OCI-LY7 (cell line): ENCODE measurements around the gene SAP130. TPM values are rescaled to one million over a fixed set of nuclear protein-coding genes. Genes with fewer than 3 reads are reported as not detected.

Experiments
- BruUV-seq: library from RNA; stranded (reverse); fragments of 400-500 nt; replicated peaks from 2 replicates; lab custom pipeline; 2021; lab: Mats Ljungman, UMichigan
- CTCF ChIA-PET: fragments of 300-600 bp; sonication (Branson Sonifier 250); formaldehyde crosslinking; loops from one replicate; lab custom pipeline; 2022; ENCODE audit warnings: antibody characterized with exemption; ENCODE audit not compliant: unreplicated experiment; lab: Charles Lee
- POLR2A ChIA-PET: fragments of 300-600 bp; sonication (Branson Sonifier 250); formaldehyde crosslinking; loops from one replicate; lab custom pipeline; 2022; ENCODE audit warnings: antibody characterized with exemption; lab: Charles Lee
- DNase-seq: peaks from one replicate; pipeline ENCODE4 v3.0.0-alpha.2; 2015; ENCODE audit warnings: low spot score
- H2AFZ ChIP-seq: fragments of 200-600 bp; sonication (generic), shearing (Covaris generic); 2 replicates; pipeline ENCODE4 v1.6.1; 2014; ENCODE audit warnings: mild to moderate bottlenecking, antibody characterized with exemption, low read length, moderate library complexity
- H3K27ac ChIP-seq: fragments of 200-600 bp; sonication (generic); 2 replicates; pipeline ENCODE4 v1.5.1; 2014; ENCODE audit warnings: mixed run types, low read depth, mild to moderate bottlenecking, moderate library complexity, low read length, inconsistent platforms; ENCODE audit not compliant: poor library complexity, severe bottlenecking
- H3K36me3 ChIP-seq: fragments of 200-600 bp; sonication (generic); 2 replicates; pipeline ENCODE4 v1.6.1; 2014; ENCODE audit warnings: mild to moderate bottlenecking, antibody characterized with exemption, low read length, moderate library complexity, mixed read lengths; ENCODE audit not compliant: insufficient read depth
- H3K4me1 ChIP-seq: fragments of 200-600 bp; sonication (generic); 2 replicates; pipeline ENCODE4 v1.5.1; 2014; ENCODE audit warnings: mild to moderate bottlenecking, low read length; ENCODE audit not compliant: insufficient read depth, poor library complexity, severe bottlenecking
- H3K4me2 ChIP-seq: fragments of 200-600 bp; sonication (generic); 2 replicates; pipeline ENCODE4 v1.6.1; 2014; ENCODE audit warnings: mild to moderate bottlenecking, low read length
- H3K4me3 ChIP-seq: fragments of 200-600 bp; sonication (generic); 2 replicates; pipeline ENCODE4 v1.5.1; 2014; ENCODE audit warnings: mild to moderate bottlenecking, low read depth, low read length; ENCODE audit not compliant: poor library complexity, severe bottlenecking
- H3K79me2 ChIP-seq: fragments of 200-600 bp; sonication (generic); 2 replicates; pipeline ENCODE4 v1.6.1; 2016; ENCODE audit warnings: low read depth, mild to moderate bottlenecking, low read length, moderate library complexity, mixed read lengths; ENCODE audit not compliant: insufficient read depth
- H3K9me2 ChIP-seq: fragments of 200-600 bp; sonication (generic); 2 replicates; pipeline ENCODE4 v1.6.1; 2016; ENCODE audit warnings: mild to moderate bottlenecking, low read length, mixed read lengths; ENCODE audit not compliant: insufficient read depth
- H3K9me3 ChIP-seq: fragments of 200-600 bp; sonication (generic); 2 replicates; pipeline ENCODE4 v1.6.1; 2014; ENCODE audit warnings: mild to moderate bottlenecking, mixed run types, low read length, mixed read lengths
- H4K20me1 ChIP-seq: fragments of 200-600 bp; sonication (generic); 2 replicates; pipeline ENCODE4 v1.6.1; 2014; ENCODE audit warnings: mild to moderate bottlenecking, antibody characterized with exemption, low read length, moderate library complexity, mixed read lengths; ENCODE audit not compliant: insufficient read depth
- EZH2phosphoT487 ChIP-seq: fragments of 200-600 bp; sonication (generic); IDR thresholded peaks from 2 replicates; pipeline ENCODE4 v1.6.1; 2018; ENCODE audit warnings: low read depth, borderline replicate concordance, mild to moderate bottlenecking, mixed run types, antibody characterized with exemption, low read length, moderate library complexity, mixed read lengths
- intact Hi-C: fragments of 100-400 bp; cut with micrococcal nuclease; formaldehyde crosslinking; loops from one replicate; pipeline ENCODE4 v1.10.0; 2022; ENCODE audit not compliant: unreplicated experiment
- total RNA-seq, 2 experiments: library from RNA; depleted of rRNA in 1 of 2; stranded (reverse); fragments of >200 nt in 1 of 2; shearing (Covaris generic) in 1 of 2; gene quantifications; 2 replicates each; pipeline ENCODE4 v1.2.3, GENCODE V29; 2014 to 2022
- TF ChIP-seq, protein P1 (sequence below): fragments of 200-600 bp; sonication (generic); conservative IDR thresholded peaks from 2 replicates; pipeline ENCODE4 v1.5.1; 2014; ENCODE audit warnings: mild to moderate bottlenecking, antibody characterized with exemption, low read length, moderate library complexity, mixed read lengths

Gene SAP130
- total RNA-seq, 2 experiments from 2014 or later, result 9.6 to 31.8 TPM

GRCh38 chr2:127969446-127969845 lies 58.4 kb downstream of the SAP130 start:
- no peak overlapping the region for H3K4me2 ChIP-seq
- TF ChIP-seq, protein P1, sequence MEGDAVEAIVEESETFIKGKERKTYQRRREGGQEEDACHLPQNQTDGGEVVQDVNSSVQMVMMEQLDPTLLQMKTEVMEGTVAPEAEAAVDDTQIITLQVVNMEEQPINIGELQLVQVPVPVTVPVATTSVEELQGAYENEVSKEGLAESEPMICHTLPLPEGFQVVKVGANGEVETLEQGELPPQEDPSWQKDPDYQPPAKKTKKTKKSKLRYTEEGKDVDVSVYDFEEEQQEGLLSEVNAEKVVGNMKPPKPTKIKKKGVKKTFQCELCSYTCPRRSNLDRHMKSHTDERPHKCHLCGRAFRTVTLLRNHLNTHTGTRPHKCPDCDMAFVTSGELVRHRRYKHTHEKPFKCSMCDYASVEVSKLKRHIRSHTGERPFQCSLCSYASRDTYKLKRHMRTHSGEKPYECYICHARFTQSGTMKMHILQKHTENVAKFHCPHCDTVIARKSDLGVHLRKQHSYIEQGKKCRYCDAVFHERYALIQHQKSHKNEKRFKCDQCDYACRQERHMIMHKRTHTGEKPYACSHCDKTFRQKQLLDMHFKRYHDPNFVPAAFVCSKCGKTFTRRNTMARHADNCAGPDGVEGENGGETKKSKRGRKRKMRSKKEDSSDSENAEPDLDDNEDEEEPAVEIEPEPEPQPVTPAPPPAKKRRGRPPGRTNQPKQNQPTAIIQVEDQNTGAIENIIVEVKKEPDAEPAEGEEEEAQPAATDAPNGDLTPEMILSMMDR, result no peak
- no peak for TF ChIP-seq EZH2phosphoT487
- no peak overlapping the region for H3K4me3 ChIP-seq
- no peaks in the 10 kb centered on the region for H4K20me1 ChIP-seq
- ChIA-PET POLR2A (no interaction called here), CTCF (no interaction called here)
- no peaks in the 10 kb centered on the region for H3K79me2 ChIP-seq
- no peaks in the 10 kb centered on the region for H3K9me3 ChIP-seq
- intact Hi-C loops, result no loop called here
- no peak for DNase-seq
- no TSS peak for BruUV-seq
- H3K36me3 ChIP-seq, result peaks cover 44% of the 10 kb centered on the region
- no peak overlapping the region for H2AFZ ChIP-seq
- H3K27ac ChIP-seq, result no peak overlapping the region
- peaks cover 10% of the 10 kb centered on the region for H3K4me1 ChIP-seq
- no peaks in the 10 kb centered on the region for H3K9me2 ChIP-seq

DNA sequence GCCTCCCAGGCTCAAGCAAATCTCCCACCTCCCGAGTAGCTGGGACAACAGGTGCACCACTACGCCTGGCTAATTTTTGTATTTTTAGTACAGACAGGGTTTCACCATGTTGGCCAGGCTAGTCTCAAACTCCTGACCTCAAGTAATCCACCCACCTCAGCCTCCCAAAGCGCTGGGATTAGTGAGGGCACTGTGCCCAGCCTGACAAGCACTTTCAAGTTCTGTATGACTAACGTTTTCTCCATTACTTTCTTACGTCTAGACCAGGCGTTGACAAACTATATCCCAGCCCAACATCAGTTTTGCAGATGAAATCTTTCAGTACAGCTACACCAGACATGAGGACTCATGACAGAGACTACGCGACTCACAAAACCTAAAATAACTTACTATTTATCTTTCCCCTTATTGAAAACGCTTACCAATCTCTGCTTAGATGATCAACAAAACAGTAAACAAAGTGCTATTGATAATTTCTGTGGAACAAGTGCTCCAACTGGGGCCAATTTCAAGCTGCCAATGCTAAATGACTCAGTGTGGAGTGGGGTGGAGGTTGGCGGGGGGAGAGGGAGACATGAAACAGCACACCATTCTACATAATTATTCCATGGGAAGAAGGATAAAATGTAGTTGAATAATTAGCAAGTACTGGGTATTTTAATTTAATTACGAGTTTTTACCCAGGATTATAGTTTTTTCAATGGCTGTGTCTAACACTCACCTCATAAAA lies 59.1 kb downstream of the SAP130 start:
- Histone ChIP-seq H3K4me1 (peaks cover 10% of the 10 kb centered on the region), H3K27ac (no peak overlapping the region), H3K9me2 (no peaks in the 10 kb centered on the region), H4K20me1 (no peaks in the 10 kb centered on the region), H3K9me3 (no peaks in the 10 kb centered on the region), H3K4me3 (no peak overlapping the region), H3K4me2 (no peak overlapping the region), H3K79me2 (no peaks in the 10 kb centered on the region), H3K36me3 (peaks cover 43% of the 10 kb centered on the region), H2AFZ (no peak overlapping the region)
- ChIA-PET CTCF (no interaction called here), POLR2A (no interaction called here)
- no peak for TF ChIP-seq EZH2phosphoT487
- TF ChIP-seq, protein P1, result no peak
- intact Hi-C loops, result no loop called here
- no TSS peak for BruUV-seq
- no peak for DNase-seq

GRCh38 chr2:127961729-127962128 lies 66.1 kb downstream of the SAP130 start:
- no peaks in the 10 kb centered on the region for H4K20me1 ChIP-seq
- ChIA-PET CTCF (no interaction called here), POLR2A (interaction anchor here (0.6 kb wide), 2 partner anchors 38 to 65 kb away, joined by 3 to 4 read pairs; no protein-coding TSS in a partner anchor)
- H3K9me3 ChIP-seq, result no peaks in the 10 kb centered on the region
- no peak overlapping the region for H3K4me2 ChIP-seq
- H3K36me3 ChIP-seq, result peaks cover 41% of the 10 kb centered on the region
- no peak overlapping the region for H3K27ac ChIP-seq
- H3K4me1 ChIP-seq, result peaks cover 2% of the 10 kb centered on the region
- intact Hi-C loops, result no loop called here
- H3K79me2 ChIP-seq, result no peaks in the 10 kb centered on the region
- H2AFZ ChIP-seq, result no peak overlapping the region
- BruUV-seq, result no TSS peak
- DNase-seq, result no peak
- H3K9me2 ChIP-seq, result no peaks in the 10 kb centered on the region
- TF ChIP-seq, protein P1, result no peak
- TF ChIP-seq EZH2phosphoT487, result no peak
- H3K4me3 ChIP-seq, result no peak overlapping the region
